K562 (cell line): Measurements from ENCODE around the gene PRKAG1.

Experiments used
- CBFA2T3 ChIP-seq: fragments of 450-650 bp; IDR thresholded peaks from 2 replicates; pipeline ENCODE4 v1.6.1; 2017
- CTCF ChIP-seq, 3 experiments: IDR thresholded peaks in 2 of 3; conservative IDR thresholded peaks in 1 of 3; 2 replicates each; pipeline ENCODE4 v1.5.1; 2011 to 2012; ENCODE audit warnings: low read length in 3 of 3, mild to moderate bottlenecking in 3 of 3, control low read depth in 2 of 3, improper control_type of control experiment in 1 of 3, inconsistent platforms in 1 of 3, low read depth in 1 of 3, mixed read lengths in 1 of 3, moderate library complexity in 1 of 3; ENCODE audit not compliant: insufficient read depth in 2 of 3
- FOXA1 ChIP-seq: fragments of 450-650 bp; IDR thresholded peaks from 2 replicates; pipeline ENCODE4 v1.6.1; 2016; ENCODE audit warnings: mild to moderate bottlenecking, borderline replicate concordance
- GTF2F1 ChIP-seq: IDR thresholded peaks from 2 replicates; pipeline ENCODE4 v1.6.1; 2011; ENCODE audit warnings: low read depth, low read length, improper control_type of control experiment
- JUNB ChIP-seq: fragments of 450-650 bp; formaldehyde crosslinking; conservative IDR thresholded peaks from 2 replicates; pipeline ENCODE4 v1.4.0; 2020; ENCODE audit warnings: mild to moderate bottlenecking
- MAFF ChIP-seq: IDR thresholded peaks from 2 replicates; pipeline ENCODE4 v1.6.1; 2012; ENCODE audit warnings: low read length, improper control_type of control experiment
- MYC ChIP-seq, 2 experiments: fragments of 250-450 bp in 1 of 2; sonication (Bioruptor Pico) in 1 of 2; IDR thresholded peaks; 2 replicates each; pipeline versions ENCODE4 v1.5.1 to v1.6.1; 2012 to 2021; ENCODE audit warnings: low read depth in 2 of 2, borderline replicate concordance in 1 of 2, improper control_type of control experiment in 1 of 2, low read length in 1 of 2, mild to moderate bottlenecking in 1 of 2, moderate library complexity in 1 of 2
- RFX5 ChIP-seq: IDR thresholded peaks from 2 replicates; pipeline ENCODE4 v1.6.1; 2011; ENCODE audit warnings: low read depth, mild to moderate bottlenecking, improper control_type of control experiment, low read length
- SIN3A ChIP-seq, 2 experiments: fragments of 150-350 bp in 1 of 2; IDR thresholded peaks; 2 replicates each; pipeline ENCODE4 v1.6.1; 2011 to 2016; ENCODE audit warnings: borderline replicate concordance in 2 of 2, low read depth in 2 of 2, low read length in 2 of 2, mild to moderate bottlenecking in 2 of 2, moderate library complexity in 2 of 2; ENCODE audit not compliant: control insufficient read depth in 1 of 2
- ZNF431 ChIP-seq: sonication (generic); formaldehyde crosslinking; IDR thresholded peaks from 2 replicates; pipeline ENCODE4 v1.8.0; 2022; ENCODE audit warnings: mild to moderate bottlenecking, missing genetic modification reagents
- TF ChIP-seq, protein P1 (sequence below), 2 experiments: fragments of 450-650 bp; formaldehyde crosslinking in 1 of 2; IDR thresholded peaks; 2 replicates each; pipeline versions ENCODE4 v1.4.0 to v1.6.1; 2014 to 2020; ENCODE audit warnings: mild to moderate bottlenecking in 2 of 2, borderline replicate concordance in 1 of 2, low read depth in 1 of 2
- TF ChIP-seq, protein P2 (sequence below): fragments of 250-450 bp; sonication (Bioruptor Pico); IDR thresholded peaks from 2 replicates; pipeline ENCODE4 v1.8.0; 2021; ENCODE audit warnings: borderline replicate concordance, mild to moderate bottlenecking, moderate library complexity; ENCODE audit not compliant: poor library complexity, severe bottlenecking
- TF ChIP-seq, protein P3 (sequence below), 2 experiments: fragments of 250-450 bp in 1 of 2; fragments of 450-650 bp in 1 of 2; sonication (Bioruptor Pico) in 1 of 2; IDR thresholded peaks; 2 replicates each; pipeline versions ENCODE4 v1.6.1 to v1.8.0; 2016 to 2021; ENCODE audit warnings: mild to moderate bottlenecking in 2 of 2, moderate library complexity in 2 of 2, missing compliant biosample characterization in 1 of 2, missing genetic modification characterization in 1 of 2

DNA sequence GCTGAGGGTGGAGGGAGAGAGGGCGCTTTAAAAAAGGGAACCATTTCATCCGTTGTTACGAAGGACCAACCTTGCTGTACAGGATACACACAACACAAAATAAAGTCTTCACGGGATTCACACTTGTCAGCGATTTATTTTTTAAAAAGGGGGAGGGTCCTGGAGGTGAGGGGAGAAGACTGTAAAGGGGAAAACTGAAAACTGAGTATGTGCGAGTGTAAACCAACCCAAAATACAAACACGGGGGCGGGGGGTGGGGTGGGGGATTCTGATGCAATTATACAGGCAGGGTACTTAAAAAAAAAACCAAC is 499 bp upstream of the PRKAG1 start:
- TF ChIP-seq MAFF = no peak; the same call in 1 of the 2 replicates
- TF ChIP-seq FOXA1 = no peak
- no peak for TF ChIP-seq ZNF431 (CRISPR knock-in tag)
- no peak for TF ChIP-seq SIN3A (IDR thresholded peaks at IDR 0.05; ENCODE audit: borderline replicate concordance in 2 of 2, control insufficient read depth in 1 of 2, low read depth in 2 of 2, low read length in 2 of 2)
- no peak for TF ChIP-seq JUNB (CRISPR knock-in tag)
- TF ChIP-seq, protein P1, sequence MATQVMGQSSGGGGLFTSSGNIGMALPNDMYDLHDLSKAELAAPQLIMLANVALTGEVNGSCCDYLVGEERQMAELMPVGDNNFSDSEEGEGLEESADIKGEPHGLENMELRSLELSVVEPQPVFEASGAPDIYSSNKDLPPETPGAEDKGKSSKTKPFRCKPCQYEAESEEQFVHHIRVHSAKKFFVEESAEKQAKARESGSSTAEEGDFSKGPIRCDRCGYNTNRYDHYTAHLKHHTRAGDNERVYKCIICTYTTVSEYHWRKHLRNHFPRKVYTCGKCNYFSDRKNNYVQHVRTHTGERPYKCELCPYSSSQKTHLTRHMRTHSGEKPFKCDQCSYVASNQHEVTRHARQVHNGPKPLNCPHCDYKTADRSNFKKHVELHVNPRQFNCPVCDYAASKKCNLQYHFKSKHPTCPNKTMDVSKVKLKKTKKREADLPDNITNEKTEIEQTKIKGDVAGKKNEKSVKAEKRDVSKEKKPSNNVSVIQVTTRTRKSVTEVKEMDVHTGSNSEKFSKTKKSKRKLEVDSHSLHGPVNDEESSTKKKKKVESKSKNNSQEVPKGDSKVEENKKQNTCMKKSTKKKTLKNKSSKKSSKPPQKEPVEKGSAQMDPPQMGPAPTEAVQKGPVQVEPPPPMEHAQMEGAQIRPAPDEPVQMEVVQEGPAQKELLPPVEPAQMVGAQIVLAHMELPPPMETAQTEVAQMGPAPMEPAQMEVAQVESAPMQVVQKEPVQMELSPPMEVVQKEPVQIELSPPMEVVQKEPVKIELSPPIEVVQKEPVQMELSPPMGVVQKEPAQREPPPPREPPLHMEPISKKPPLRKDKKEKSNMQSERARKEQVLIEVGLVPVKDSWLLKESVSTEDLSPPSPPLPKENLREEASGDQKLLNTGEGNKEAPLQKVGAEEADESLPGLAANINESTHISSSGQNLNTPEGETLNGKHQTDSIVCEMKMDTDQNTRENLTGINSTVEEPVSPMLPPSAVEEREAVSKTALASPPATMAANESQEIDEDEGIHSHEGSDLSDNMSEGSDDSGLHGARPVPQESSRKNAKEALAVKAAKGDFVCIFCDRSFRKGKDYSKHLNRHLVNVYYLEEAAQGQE (IDR thresholded peaks at IDR 0.05; ENCODE audit: borderline replicate concordance) = no peak
- TF ChIP-seq, protein P1 (CRISPR knock-in tag; IDR thresholded peaks at IDR 0.05; ENCODE audit: low read depth) = no peak
- TF ChIP-seq, protein P2, sequence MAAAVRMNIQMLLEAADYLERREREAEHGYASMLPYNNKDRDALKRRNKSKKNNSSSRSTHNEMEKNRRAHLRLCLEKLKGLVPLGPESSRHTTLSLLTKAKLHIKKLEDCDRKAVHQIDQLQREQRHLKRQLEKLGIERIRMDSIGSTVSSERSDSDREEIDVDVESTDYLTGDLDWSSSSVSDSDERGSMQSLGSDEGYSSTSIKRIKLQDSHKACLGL (CRISPR knock-in tag) = no peak
- TF ChIP-seq CTCF (IDR thresholded peaks at IDR 0.05 in 2 of 3, conservative IDR thresholded peaks at IDR 0.05 in 1 of 3; ENCODE audit: insufficient read depth in 2 of 3, low read depth in 1 of 3, low read length in 3 of 3) = no peak
- TF ChIP-seq GTF2F1 = no peak
- no peak for TF ChIP-seq CBFA2T3
- TF ChIP-seq, protein P3, sequence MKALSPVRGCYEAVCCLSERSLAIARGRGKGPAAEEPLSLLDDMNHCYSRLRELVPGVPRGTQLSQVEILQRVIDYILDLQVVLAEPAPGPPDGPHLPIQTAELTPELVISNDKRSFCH (CRISPR knock-in tag; IDR thresholded peaks at IDR 0.05) = no peak
- TF ChIP-seq, protein P3 (tag; IDR thresholded peaks at IDR 0.05) = no peak
- TF ChIP-seq MYC (IDR thresholded peaks at IDR 0.05; ENCODE audit: low read depth, low read length) = no peak
- TF ChIP-seq MYC (CRISPR knock-in tag; IDR thresholded peaks at IDR 0.05; ENCODE audit: borderline replicate concordance, low read depth) = no peak
- TF ChIP-seq RFX5 = no peak
